Activated B cell treated with CpG ODN at 0.5 μM for 24 hours (primary cell): ENCODE data around the gene ZBTB8OS. TPM values are rescaled to one million over a fixed set of nuclear protein-coding genes. Genes with fewer than 3 reads are reported as not detected.

ENCODE experiments used
- total RNA-seq: library from RNA; stranded (reverse); gene quantifications from 2 replicates; pipeline ENCODE4 v1.2.3, GENCODE V29; 2022

ZBTB8OS gene
- total RNA-seq, 1 donor from 2014 or later = 65.3 TPM

Other genes with a start within 250 kb of the ZBTB8OS start
- 0.02 TPM in 1 of 2 replicates, not detected in the other for gene ZBTB8B, start 185.5 kb downstream of the ZBTB8OS start, total RNA-seq
- 0.11 and 0.24 TPM in 2 replicates for gene ZBTB8A, start 111.1 kb downstream of the ZBTB8OS start, total RNA-seq
- gene RBBP4, start 658 bp upstream of the ZBTB8OS start, total RNA-seq = 228 and 241 TPM in 2 replicates
- not detected in 2 replicates for gene SYNC, start 52.2 kb upstream of the ZBTB8OS start, total RNA-seq
- gene YARS1, start 166.8 kb upstream of the ZBTB8OS start, total RNA-seq = 219 and 232 TPM in 2 replicates
- 43.0 and 50.5 TPM in 2 replicates for gene S100PBP, start 167.1 kb upstream of the ZBTB8OS start, total RNA-seq
- 0.55 and 1.4 TPM in 2 replicates for gene FNDC5, start 220.4 kb upstream of the ZBTB8OS start, total RNA-seq
- not detected in 2 replicates for gene HPCA, start 235.9 kb upstream of the ZBTB8OS start, total RNA-seq